ENCODE measurements around the gene ZNF280B. TPM values are rescaled to one million over a fixed set of nuclear protein-coding genes. Genes with fewer than 3 reads are reported as not detected.
"Not testable (repeated sequence)": the region's sequence is repeated elsewhere in the genome, so short reads cannot be mapped to it uniquely, and the experiment has no call there.

Gene ZNF280B
- total and polyA plus RNA-seq, 5 donors from 2014 or later: 0.70 to 1.9 (median 0.84) TPM

DNA sequence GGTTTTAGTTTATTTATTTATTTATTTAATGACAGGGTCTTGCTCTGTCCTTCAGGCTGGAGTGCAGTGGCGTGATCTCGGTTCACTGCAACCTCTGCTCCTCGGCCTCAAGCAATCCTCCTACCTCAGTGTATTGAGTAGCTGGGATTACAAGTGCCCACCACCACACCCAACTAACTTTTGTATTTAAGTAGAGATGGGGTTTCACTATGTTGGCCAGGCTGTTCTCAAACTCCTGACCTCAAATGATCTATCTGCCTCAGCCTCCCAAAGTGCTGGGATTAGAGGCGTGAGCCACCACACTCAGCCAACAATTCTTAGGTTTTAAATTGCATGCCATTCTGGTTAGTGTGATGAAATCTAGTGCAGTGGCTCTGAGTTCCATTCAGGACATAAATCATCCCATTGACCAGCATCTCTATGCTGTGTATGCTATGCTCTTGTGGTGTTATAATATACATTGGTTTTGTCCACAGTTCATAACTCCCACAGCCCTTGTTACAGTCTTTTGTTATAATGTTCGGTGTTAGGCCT lies 28.5 kb downstream of the ZNF280B start:
- Histone ChIP-seq H3K9me3 (ENCODE audit: control insufficient read depth in 2 of 2, low read length in 2 of 2) (no peaks in the 10 kb centered on the region), H3K4me3 (ENCODE audit: low read depth, low read length) (no peak overlapping the region), H3K4me1 (ENCODE audit: control insufficient read depth, insufficient read depth, low read length, poor library complexity, severe bottlenecking) (no peaks in the 10 kb centered on the region), H3K27me3 (ENCODE audit: control insufficient read depth, insufficient read depth, low read length) (no peaks in the 10 kb centered on the region), H3K36me3 (ENCODE audit: control insufficient read depth, insufficient read depth, low read length) (no peaks in the 10 kb centered on the region), H3K27ac (ENCODE audit: insufficient read depth, low read length, poor library complexity, severe bottlenecking) (no peak overlapping the region)
- Mint-ChIP-seq H3K4me3 (no peak overlapping the region), H3K4me1 (no peaks in the 10 kb centered on the region), H3K36me3 (no peaks in the 10 kb centered on the region), H3K9me3 (peaks cover 0 to 2% (median 0%) of the 10 kb centered on the region in 7 donors), H3K27me3 (peaks cover 10% of the 10 kb centered on the region), H3K27ac (no peak overlapping the region)
- ATAC-seq (ENCODE audit: low read depth in 2 of 2): no peak
- no peak for DNase-seq

DNA sequence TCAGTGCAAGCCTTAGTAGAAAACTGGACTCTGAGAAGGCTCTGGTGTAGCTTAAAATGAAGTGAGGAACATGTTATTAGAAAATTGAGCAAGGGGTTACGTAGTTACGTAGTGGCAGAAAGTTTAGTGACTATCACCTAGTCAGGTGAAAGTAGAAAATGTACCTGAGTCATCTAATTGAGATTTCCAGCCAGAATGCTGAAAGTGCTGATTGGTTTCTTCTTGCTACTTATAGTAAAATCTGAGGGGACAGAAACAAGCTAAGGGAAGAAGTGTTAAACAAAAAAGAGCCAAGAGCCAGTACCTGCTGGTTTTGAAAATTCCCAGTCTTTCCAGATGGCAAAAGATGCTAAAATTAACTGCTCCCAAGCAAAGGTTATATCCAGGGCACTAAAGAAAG lies 29.4 kb downstream of the ZNF280B start:
- H3K27me3 ChIP-seq (ENCODE audit: control insufficient read depth, insufficient read depth, low read length): no peaks in the 10 kb centered on the region
- Mint-ChIP-seq H3K4me3 (no peak overlapping the region), H3K27ac (peak overlapping the region in 1 of 3 donors; percentile 34), H3K27me3 (peaks cover 18% of the 10 kb centered on the region), H3K4me1 (no peaks in the 10 kb centered on the region), H3K9me3 (no peaks in the 10 kb centered on the region), H3K36me3 (no peaks in the 10 kb centered on the region)
- no peak for DNase-seq
- H3K4me3 ChIP-seq (ENCODE audit: low read depth, low read length): no peak overlapping the region
- no peak overlapping the region for H3K27ac ChIP-seq (ENCODE audit: insufficient read depth, low read length, poor library complexity, severe bottlenecking)
- no peak for ATAC-seq (ENCODE audit: low read depth in 2 of 2)
- no peaks in the 10 kb centered on the region for H3K36me3 ChIP-seq (ENCODE audit: control insufficient read depth, insufficient read depth, low read length)
- H3K4me1 ChIP-seq (ENCODE audit: control insufficient read depth, insufficient read depth, low read length, poor library complexity, severe bottlenecking): no peaks in the 10 kb centered on the region
- no peaks in the 10 kb centered on the region for H3K9me3 ChIP-seq (ENCODE audit: control insufficient read depth in 2 of 2, low read length in 2 of 2)

- no peak overlapping the region for H3K4me3 Mint-ChIP-seq
- ATAC-seq (ENCODE audit: low read depth in 2 of 2) (no peak), DNase-seq (no peak)
- Histone ChIP-seq H3K4me3 (ENCODE audit: low read depth, low read length) (no peak overlapping the region), H3K27ac (ENCODE audit: insufficient read depth, low read length, poor library complexity, severe bottlenecking) (no peak overlapping the region), H3K36me3 (ENCODE audit: control insufficient read depth, insufficient read depth, low read length) (no peaks in the 10 kb centered on the region), H3K9me3 (ENCODE audit: control insufficient read depth in 2 of 2, low read length in 2 of 2) (no peaks in the 10 kb centered on the region), H3K27me3 (ENCODE audit: control insufficient read depth, insufficient read depth, low read length) (no peaks in the 10 kb centered on the region), H3K4me1 (ENCODE audit: control insufficient read depth, insufficient read depth, low read length, poor library complexity, severe bottlenecking) (no peaks in the 10 kb centered on the region)
- H3K27me3 Mint-ChIP-seq: peaks cover 18% of the 10 kb centered on the region
- no peaks in the 10 kb centered on the region for H3K4me1 Mint-ChIP-seq
- H3K27ac Mint-ChIP-seq: no peak overlapping the region
- no peaks in the 10 kb centered on the region for H3K36me3 Mint-ChIP-seq
- no peaks in the 10 kb centered on the region for H3K9me3 Mint-ChIP-seq
Observed at GRCh38 chr22:22478470-22478869, 30.1 kb downstream of the ZNF280B start.

DNA sequence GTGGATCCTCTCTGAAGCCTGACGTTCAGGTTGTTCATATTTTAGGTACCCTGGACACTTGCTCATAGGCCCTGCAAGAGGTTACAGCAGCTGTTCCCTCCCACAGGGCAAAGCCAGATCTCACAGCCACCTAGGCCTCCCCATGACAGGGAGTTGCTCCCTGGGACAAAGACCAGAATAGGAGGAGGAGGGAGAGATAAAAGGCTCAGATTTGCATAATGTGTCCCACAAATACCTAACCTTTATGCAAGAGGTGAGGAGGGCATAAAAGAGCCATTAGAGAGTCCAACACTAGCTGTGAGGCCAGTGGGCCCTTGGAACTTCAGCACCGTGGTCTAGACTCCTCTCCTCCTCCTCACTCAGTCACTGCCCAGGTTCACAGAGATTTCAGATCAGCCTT lies 33.8 kb downstream of the ZNF280B start:
- H3K4me1 Mint-ChIP-seq: no peaks in the 10 kb centered on the region
- Histone ChIP-seq H3K27me3 (ENCODE audit: control insufficient read depth, insufficient read depth, low read length) (peaks cover 4% of the 10 kb centered on the region), H3K9me3 (ENCODE audit: control insufficient read depth in 2 of 2, low read length in 2 of 2) (peaks cover 0 to 2% of the 10 kb centered on the region in 2 experiments), H3K27ac (ENCODE audit: insufficient read depth, low read length, poor library complexity, severe bottlenecking) (no peak overlapping the region), H3K36me3 (ENCODE audit: control insufficient read depth, insufficient read depth, low read length) (no peaks in the 10 kb centered on the region), H3K4me1 (ENCODE audit: control insufficient read depth, insufficient read depth, low read length, poor library complexity, severe bottlenecking) (no peaks in the 10 kb centered on the region), H3K4me3 (ENCODE audit: low read depth, low read length) (no peak overlapping the region)
- peaks cover 0 to 4% (median under 1%) of the 10 kb centered on the region in 7 donors for H3K9me3 Mint-ChIP-seq
- peaks cover 14% of the 10 kb centered on the region for H3K27me3 Mint-ChIP-seq
- no peak for DNase-seq
- no peaks in the 10 kb centered on the region for H3K36me3 Mint-ChIP-seq
- ATAC-seq (ENCODE audit: low read depth in 2 of 2): no peak
- H3K4me3 Mint-ChIP-seq: no peak overlapping the region
- H3K27ac Mint-ChIP-seq: no peak overlapping the region

GRCh38 chr22:22471104-22471503 lies 37.4 kb downstream of the ZNF280B start:
- H3K4me3 ChIP-seq (ENCODE audit: low read depth, low read length); H3K4me1 ChIP-seq (ENCODE audit: control insufficient read depth, insufficient read depth, low read length, poor library complexity, severe bottlenecking); DNase-seq; H3K4me3 Mint-ChIP-seq; H3K27ac Mint-ChIP-seq; H3K9me3 ChIP-seq (ENCODE audit: control insufficient read depth in 2 of 2, low read length in 2 of 2); H3K36me3 Mint-ChIP-seq; ATAC-seq (ENCODE audit: low read depth in 2 of 2); H3K27ac ChIP-seq (ENCODE audit: insufficient read depth, low read length, poor library complexity, severe bottlenecking); H3K27me3 ChIP-seq (ENCODE audit: control insufficient read depth, insufficient read depth, low read length); H3K36me3 ChIP-seq (ENCODE audit: control insufficient read depth, insufficient read depth, low read length); H3K4me1 Mint-ChIP-seq: not testable (repeated sequence)
- H3K27me3 Mint-ChIP-seq: peaks cover 17% of the 10 kb centered on the region
- H3K9me3 Mint-ChIP-seq: peaks cover 0 to 22% (median 3%) of the 10 kb centered on the region in 7 donors

DNA sequence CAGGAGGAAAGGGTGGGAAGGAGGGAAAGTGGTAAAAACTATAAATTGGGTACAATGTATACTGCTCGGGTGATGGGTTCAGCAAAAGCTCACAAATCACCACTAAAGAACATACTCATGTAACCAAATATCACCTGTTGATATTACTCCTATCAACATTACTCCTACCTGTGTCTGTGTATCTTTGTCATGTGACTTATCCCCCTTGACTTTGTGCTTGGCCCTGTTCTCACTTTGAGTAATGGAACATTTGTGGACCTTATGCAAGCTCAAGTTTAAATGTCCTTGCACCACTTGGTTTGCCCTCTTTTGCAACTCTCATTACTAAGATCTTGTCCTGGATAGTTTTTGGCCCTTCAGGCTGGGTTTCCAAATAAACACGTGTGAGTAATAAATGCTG lies 39.0 kb downstream of the ZNF280B start:
- Mint-ChIP-seq H3K36me3 (no peaks in the 10 kb centered on the region), H3K27me3 (peaks cover 17% of the 10 kb centered on the region), H3K4me3 (no peak overlapping the region), H3K4me1 (no peaks in the 10 kb centered on the region), H3K9me3 (peaks cover 0 to 22% (median 3%) of the 10 kb centered on the region in 7 donors), H3K27ac (no peak overlapping the region)
- peaks cover 5 to 9% of the 10 kb centered on the region in 2 experiments for H3K9me3 ChIP-seq (ENCODE audit: control insufficient read depth in 2 of 2, low read length in 2 of 2)
- no peak for ATAC-seq (ENCODE audit: low read depth in 2 of 2)
- no peak overlapping the region for H3K4me3 ChIP-seq (ENCODE audit: low read depth, low read length)
- DNase-seq: no peak
- H3K36me3 ChIP-seq (ENCODE audit: control insufficient read depth, insufficient read depth, low read length): no peaks in the 10 kb centered on the region
- H3K27ac ChIP-seq (ENCODE audit: insufficient read depth, low read length, poor library complexity, severe bottlenecking): no peak overlapping the region
- H3K27me3 ChIP-seq (ENCODE audit: control insufficient read depth, insufficient read depth, low read length): peaks cover 6% of the 10 kb centered on the region
- H3K4me1 ChIP-seq (ENCODE audit: control insufficient read depth, insufficient read depth, low read length, poor library complexity, severe bottlenecking): no peaks in the 10 kb centered on the region

DNA sequence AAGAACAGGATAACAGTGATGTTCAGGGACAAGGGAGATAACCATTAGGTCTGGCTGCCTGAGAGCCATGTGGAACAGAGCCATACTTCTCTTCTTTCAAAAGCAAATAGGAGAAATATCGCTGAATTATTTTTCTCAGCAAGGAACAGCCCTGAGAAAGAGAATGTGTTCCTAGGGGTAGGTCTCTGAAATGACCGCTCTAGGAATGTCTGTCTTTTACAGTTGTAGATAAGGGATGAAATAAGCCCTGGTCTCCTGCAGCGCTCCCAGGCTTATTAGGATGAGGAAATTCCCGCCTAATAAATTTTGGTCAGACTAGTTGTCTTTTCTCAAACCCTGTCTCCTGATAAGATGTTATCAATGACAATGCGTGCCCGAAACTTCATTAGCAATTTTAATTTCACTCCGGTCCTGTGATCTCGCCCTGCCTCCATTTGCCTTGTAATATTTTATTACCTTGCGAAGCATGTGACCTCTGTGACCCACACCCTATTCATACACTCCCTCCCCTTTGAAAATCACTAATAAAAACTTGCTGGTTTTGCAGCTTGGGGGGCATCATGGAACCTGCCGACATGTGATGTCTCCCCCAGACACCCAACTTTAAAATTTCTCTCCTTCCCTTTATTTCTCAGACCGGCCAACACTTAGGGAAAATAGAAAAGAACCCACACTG lies 39.6 kb downstream of the ZNF280B start:
- not testable (repeated sequence) for H3K27me3 ChIP-seq (ENCODE audit: control insufficient read depth, insufficient read depth, low read length); H3K36me3 ChIP-seq (ENCODE audit: control insufficient read depth, insufficient read depth, low read length); H3K4me1 ChIP-seq (ENCODE audit: control insufficient read depth, insufficient read depth, low read length, poor library complexity, severe bottlenecking); DNase-seq; H3K4me1 Mint-ChIP-seq; H3K4me3 Mint-ChIP-seq; H3K36me3 Mint-ChIP-seq; H3K4me3 ChIP-seq (ENCODE audit: low read depth, low read length); H3K9me3 ChIP-seq (ENCODE audit: control insufficient read depth in 2 of 2, low read length in 2 of 2); H3K27ac Mint-ChIP-seq; H3K27ac ChIP-seq (ENCODE audit: insufficient read depth, low read length, poor library complexity, severe bottlenecking); ATAC-seq (ENCODE audit: low read depth in 2 of 2)
- H3K9me3 Mint-ChIP-seq: peaks cover 0 to 22% (median 3%) of the 10 kb centered on the region in 7 donors
- H3K27me3 Mint-ChIP-seq: peaks cover 18% of the 10 kb centered on the region

DNA sequence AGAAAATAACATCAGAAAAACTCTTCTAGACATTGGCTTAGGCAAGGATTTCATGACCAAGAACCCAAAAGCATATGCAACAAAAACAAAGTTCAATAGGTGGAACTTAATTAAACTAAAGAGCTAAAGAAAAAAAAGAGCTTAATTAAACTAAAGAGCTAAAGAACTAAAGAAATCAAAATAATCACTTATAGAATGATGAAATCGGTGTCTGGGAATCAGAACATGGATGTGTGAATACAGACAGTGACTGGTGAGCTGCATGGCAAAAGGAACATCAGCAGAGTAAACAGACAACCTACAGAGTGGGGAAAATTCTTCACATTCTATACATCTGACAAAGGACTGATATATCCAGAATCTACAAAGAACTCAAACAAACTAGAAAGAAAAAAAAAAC lies 41.4 kb downstream of the ZNF280B start:
- Mint-ChIP-seq H3K36me3 (no peaks in the 10 kb centered on the region), H3K4me1 (no peaks in the 10 kb centered on the region), H3K9me3 (peaks cover 0 to 22% (median 3%) of the 10 kb centered on the region in 7 donors), H3K27me3 (peaks cover 22% of the 10 kb centered on the region), H3K27ac (no peak overlapping the region), H3K4me3 (no peak overlapping the region)
- Histone ChIP-seq H3K27ac (ENCODE audit: insufficient read depth, low read length, poor library complexity, severe bottlenecking) (no peak overlapping the region), H3K4me1 (ENCODE audit: control insufficient read depth, insufficient read depth, low read length, poor library complexity, severe bottlenecking) (no peaks in the 10 kb centered on the region), H3K36me3 (ENCODE audit: control insufficient read depth, insufficient read depth, low read length) (no peaks in the 10 kb centered on the region), H3K9me3 (ENCODE audit: control insufficient read depth in 2 of 2, low read length in 2 of 2) (peaks cover 5 to 9% of the 10 kb centered on the region in 2 experiments), H3K27me3 (ENCODE audit: control insufficient read depth, insufficient read depth, low read length) (peaks cover 9% of the 10 kb centered on the region), H3K4me3 (ENCODE audit: low read depth, low read length) (no peak overlapping the region)
- ATAC-seq (ENCODE audit: low read depth in 2 of 2): no peak
- no peak for DNase-seq

Measured in CD4-positive, CD25-positive, alpha-beta regulatory T cell (primary cell).